ENCODE results near the gene TBX3. TPM values are rescaled to one million over a fixed set of nuclear protein-coding genes. Genes with fewer than 3 reads are reported as not detected.
"Not testable (repeated sequence)": the region's sequence is repeated elsewhere in the genome, so short reads cannot be mapped to it uniquely, and the experiment has no call there.

TBX3 gene
- total RNA-seq, 4 donors from 2014 or later, result 14.0 to 44.8 (median 17.6) TPM

DNA sequence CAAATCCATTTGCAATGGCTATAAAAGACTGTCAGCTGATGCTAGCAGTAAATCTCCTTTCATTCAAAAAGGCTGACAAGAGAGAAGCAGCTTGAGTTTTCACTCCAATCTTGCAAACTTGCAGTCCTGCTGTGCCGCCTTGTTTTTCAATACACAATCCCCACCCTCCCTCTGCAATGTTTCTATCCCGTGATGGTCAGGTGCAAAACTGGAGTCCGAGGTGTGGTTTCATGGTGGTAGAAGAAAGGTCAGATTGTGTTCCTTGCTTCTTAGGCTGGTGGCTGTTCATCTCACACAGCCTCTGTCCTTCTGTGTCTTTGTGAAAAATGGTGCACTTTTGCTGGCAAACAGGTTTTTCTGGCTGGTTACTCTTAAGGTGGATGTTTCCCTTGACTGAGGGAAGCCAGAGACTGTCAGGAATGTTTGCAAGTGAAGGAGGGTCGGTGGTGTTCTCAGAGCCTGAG is 27.7 kb upstream of the TBX3 start:
- no peak for ATAC-seq (ENCODE audit: low FRiP score)
- TF ChIP-seq, protein P1, sequence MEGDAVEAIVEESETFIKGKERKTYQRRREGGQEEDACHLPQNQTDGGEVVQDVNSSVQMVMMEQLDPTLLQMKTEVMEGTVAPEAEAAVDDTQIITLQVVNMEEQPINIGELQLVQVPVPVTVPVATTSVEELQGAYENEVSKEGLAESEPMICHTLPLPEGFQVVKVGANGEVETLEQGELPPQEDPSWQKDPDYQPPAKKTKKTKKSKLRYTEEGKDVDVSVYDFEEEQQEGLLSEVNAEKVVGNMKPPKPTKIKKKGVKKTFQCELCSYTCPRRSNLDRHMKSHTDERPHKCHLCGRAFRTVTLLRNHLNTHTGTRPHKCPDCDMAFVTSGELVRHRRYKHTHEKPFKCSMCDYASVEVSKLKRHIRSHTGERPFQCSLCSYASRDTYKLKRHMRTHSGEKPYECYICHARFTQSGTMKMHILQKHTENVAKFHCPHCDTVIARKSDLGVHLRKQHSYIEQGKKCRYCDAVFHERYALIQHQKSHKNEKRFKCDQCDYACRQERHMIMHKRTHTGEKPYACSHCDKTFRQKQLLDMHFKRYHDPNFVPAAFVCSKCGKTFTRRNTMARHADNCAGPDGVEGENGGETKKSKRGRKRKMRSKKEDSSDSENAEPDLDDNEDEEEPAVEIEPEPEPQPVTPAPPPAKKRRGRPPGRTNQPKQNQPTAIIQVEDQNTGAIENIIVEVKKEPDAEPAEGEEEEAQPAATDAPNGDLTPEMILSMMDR (IDR thresholded peaks at IDR 0.05), result no peak

DNA sequence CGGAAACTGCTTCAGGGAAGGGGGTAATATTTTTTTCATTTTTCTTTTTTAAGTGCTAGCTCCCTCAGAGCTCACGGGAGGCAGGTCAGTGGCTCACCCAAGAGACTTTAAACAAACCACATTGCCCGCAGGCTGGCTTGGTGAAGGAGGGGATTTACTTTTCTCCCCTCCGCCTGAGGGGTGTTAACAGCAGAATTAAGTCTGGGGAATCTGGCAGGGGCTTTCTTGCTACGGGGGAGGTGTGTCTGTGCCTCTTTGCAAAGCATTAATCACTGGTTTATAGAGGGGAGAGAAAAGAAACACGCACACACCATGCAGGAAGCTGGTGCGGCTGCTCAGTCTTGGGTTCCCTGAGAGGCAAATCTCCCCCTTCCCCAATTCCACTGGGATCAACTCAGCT is 26.2 kb upstream of the TBX3 start:
- no peak for DNase-seq (ENCODE audit: low spot score)
- ATAC-seq (ENCODE audit: low FRiP score), result no peak
- TF ChIP-seq, protein P1 (IDR thresholded peaks at IDR 0.05), result no peak

More for the DNA sequence above, 27.7 kb upstream of the TBX3 start:
- DNase-seq (ENCODE audit: low spot score), result no peak

DNA sequence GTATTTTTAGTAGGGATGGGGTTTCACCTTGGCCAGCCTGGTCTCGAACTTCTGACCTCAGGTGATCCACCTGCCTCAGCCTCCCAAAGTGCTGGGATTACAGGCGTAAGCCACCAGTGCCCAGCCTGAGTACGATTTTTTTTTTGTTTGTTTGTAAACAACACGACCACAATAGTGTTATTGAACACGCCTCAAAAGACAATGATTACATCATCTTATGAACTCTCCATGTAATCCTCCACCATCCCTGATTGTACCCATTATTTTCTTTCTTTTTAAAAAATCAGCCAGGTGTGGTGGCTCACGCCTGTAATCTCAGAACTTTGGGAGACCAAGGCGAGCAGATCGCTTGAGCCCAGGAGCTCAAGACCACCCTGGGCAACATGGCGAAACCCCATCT is 25.1 kb upstream of the TBX3 start:
- DNase-seq (ENCODE audit: low spot score) (no peak), ATAC-seq (ENCODE audit: low FRiP score) (no peak)
- TF ChIP-seq, protein P1 (IDR thresholded peaks at IDR 0.05), result no peak

DNA sequence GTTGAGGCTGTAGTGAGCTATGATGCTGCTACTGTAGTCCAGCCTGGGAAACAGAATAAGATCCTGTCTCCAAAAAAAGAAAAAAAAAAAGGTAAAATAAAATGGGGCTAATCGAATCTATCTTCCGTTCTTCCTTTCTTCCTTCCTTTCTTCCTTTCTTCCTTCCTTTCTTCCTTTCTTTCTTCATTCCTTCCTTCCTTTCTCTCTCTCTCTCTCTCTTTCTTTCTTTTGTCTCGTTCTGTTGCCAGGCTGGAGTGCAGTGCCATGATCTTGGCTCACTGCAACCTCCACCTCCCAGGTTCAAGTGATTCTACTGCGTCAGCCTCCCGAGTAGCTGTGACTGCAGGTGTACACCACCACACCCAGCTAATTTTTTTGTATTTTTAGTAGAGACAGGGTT is 24.6 kb upstream of the TBX3 start:
- ATAC-seq (ENCODE audit: low FRiP score); DNase-seq (ENCODE audit: low spot score): not testable (repeated sequence)

DNA sequence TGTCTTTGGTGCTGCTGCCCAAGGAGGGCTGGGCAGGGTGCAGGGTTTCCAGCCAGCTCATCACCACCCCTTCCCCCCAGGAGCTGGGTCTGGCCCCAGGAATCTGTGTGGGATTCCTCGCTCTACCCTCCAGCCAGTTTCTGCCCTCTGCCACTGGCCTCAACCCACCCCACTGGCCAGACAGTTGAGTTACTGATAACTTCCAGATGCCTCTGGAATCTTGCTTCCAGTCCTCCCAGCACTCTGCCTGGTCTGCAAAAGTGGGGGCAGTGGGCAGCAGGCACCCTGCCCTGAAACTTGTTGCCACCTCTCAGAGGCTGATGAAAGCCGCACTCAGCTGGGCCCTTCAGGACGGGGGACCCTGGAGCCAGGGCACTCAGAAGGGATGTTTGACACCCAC is 20.1 kb upstream of the TBX3 start:
- no peak for ATAC-seq (ENCODE audit: low FRiP score)
- TF ChIP-seq, protein P1 (IDR thresholded peaks at IDR 0.05), result no peak
- no peak for DNase-seq (ENCODE audit: low spot score)

DNA sequence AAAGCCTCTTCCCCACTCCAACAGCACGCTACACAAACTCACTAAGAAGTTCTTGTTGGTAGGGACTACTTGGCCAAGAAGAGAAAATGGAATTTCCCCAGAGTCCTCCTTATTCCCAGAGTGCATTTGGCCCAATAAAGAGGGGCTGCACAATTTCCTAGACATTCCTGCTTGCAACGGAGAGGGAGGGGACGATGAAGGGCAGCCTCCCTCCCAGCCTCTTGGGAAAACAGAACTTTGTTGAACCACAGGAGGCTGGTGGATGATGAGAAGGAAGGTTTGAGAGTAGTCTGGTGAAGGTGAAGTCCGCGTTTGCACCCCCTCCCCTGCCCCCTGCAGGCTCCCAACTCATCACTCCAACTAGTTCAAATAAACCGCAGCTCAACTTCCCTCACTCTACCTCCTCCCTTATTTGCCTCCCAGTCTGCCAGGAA is 19.1 kb upstream of the TBX3 start:
- TF ChIP-seq, protein P1 (IDR thresholded peaks at IDR 0.05), result no peak
- ATAC-seq (ENCODE audit: low FRiP score) (no peak), DNase-seq (ENCODE audit: low spot score) (no peak)

DNA sequence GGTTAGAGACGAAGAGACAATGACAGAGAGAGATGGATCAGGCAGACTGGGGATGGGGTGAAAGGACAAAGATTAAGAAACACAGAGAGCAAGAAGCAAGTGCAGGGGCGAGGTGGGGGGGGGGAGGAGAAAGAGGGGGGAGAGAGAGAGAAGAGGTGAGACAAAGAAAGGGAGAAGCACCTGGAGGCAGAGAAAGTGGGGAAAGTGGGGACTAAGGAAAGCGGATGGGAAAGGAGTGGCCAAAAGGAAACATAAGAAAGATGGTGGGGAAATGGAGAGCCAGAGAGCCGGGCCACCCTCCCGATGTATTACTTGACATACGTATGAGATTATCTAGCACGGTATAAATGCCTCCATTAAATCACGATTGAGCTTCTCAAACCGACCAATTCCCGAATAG is 18.5 kb upstream of the TBX3 start:
- no peak for DNase-seq (ENCODE audit: low spot score)
- no peak for ATAC-seq (ENCODE audit: low FRiP score)
- TF ChIP-seq, protein P1 (IDR thresholded peaks at IDR 0.05), result no peak

DNA sequence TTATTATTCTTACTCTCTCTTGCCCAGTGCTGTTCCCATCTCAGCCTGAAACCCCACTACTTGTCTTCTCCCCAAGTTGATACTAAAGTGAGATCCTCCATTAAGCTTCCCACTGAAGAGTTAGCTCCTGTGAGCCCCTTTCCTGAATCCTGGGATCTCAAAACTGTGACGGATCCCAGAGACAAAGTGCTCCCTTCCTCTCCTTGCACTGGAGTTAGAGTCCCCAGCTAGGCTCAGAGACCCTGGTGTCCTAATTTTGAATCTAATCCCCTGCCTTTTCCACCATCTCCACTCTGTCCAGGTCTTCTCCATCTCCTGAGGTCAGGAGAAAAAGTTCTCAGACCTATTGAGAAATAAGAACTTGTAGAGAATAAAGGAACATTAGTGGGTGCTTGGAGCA is 17.6 kb upstream of the TBX3 start:
- TF ChIP-seq, protein P1 (IDR thresholded peaks at IDR 0.05), result no peak
- DNase-seq (ENCODE audit: low spot score) (no peak), ATAC-seq (ENCODE audit: low FRiP score) (no peak)

Data from omental fat pad (tissue), 4 donors.